Neural cell (in vitro differentiated cells): ENCODE measurements around the gene FAM131B. TPM values are rescaled to one million over a fixed set of nuclear protein-coding genes. Genes with fewer than 3 reads are reported as not detected.

ENCODE experiments used
- H2AFZ ChIP-seq: fragments of 200-600, 300-800 bp; sonication (generic), shearing (Covaris generic); 2 replicates; pipeline ENCODE4 v1.6.0; 2014; ENCODE audit warnings: low read depth, mild to moderate bottlenecking, antibody characterized with exemption, low read length, moderate library complexity
- H3F3A ChIP-seq: fragments of 200-600 bp; shearing (Covaris generic); 2 replicates; pipeline ENCODE4 v1.6.1; 2016; ENCODE audit warnings: mild to moderate bottlenecking, moderate library complexity, mixed read lengths, antibody characterized with exemption, low read length; ENCODE audit not compliant: insufficient read depth, poor library complexity, severe bottlenecking
- H3K27ac ChIP-seq: fragments of 200-600, 300-800 bp; sonication (generic), shearing (Covaris generic); 2 replicates; pipeline ENCODE4 v1.5.1; 2014; ENCODE audit warnings: mild to moderate bottlenecking, low read length, moderate library complexity
- H3K27me3 ChIP-seq: fragments of 300-800, 200-600 bp; sonication (generic), shearing (Covaris generic); 2 replicates; pipeline ENCODE4 v1.6.0; 2014; ENCODE audit warnings: mild to moderate bottlenecking, low read depth, low read length, moderate library complexity; ENCODE audit not compliant: insufficient read depth
- H3K36me3 ChIP-seq: fragments of 300-800, 200-600 bp; sonication (generic), shearing (Covaris generic); 2 replicates; pipeline ENCODE4 v1.5.1; 2014; ENCODE audit warnings: mild to moderate bottlenecking, antibody characterized with exemption, low read length, moderate library complexity; ENCODE audit not compliant: insufficient read depth
- H3K4me2 ChIP-seq: fragments of 300-800, 200-600 bp; sonication (generic), shearing (Covaris generic); 2 replicates; pipeline ENCODE4 v1.6.0; 2014; ENCODE audit warnings: mild to moderate bottlenecking, low read length
- H3K4me3 ChIP-seq: fragments of 300-800, 200-600 bp; sonication (generic), shearing (Covaris generic); 2 replicates; pipeline ENCODE4 v1.5.1; 2014; ENCODE audit warnings: mild to moderate bottlenecking, low read length, moderate library complexity
- H3K79me2 ChIP-seq: fragments of 200-600 bp; shearing (Covaris generic); replicated peaks from 2 replicates; pipeline ENCODE4 v1.6.0; 2014; ENCODE audit warnings: mild to moderate bottlenecking, low read length, moderate library complexity; ENCODE audit not compliant: insufficient read depth
- H3K9ac ChIP-seq: fragments of 300-800, 200-600 bp; sonication (generic), shearing (Covaris generic); 2 replicates; pipeline ENCODE4 v1.6.1; 2016; ENCODE audit warnings: mild to moderate bottlenecking, low read length, mixed read lengths
- H3K9me2 ChIP-seq: fragments of 200-600 bp; shearing (Covaris generic); 2 replicates; pipeline ENCODE4 v1.6.1; 2016; ENCODE audit warnings: mild to moderate bottlenecking, low read length, mixed read lengths; ENCODE audit not compliant: insufficient read depth
- H3K9me3 ChIP-seq: fragments of 200-600, 300-800 bp; sonication (generic), shearing (Covaris generic); 2 replicates; pipeline ENCODE4 v1.6.1; 2016; ENCODE audit warnings: mild to moderate bottlenecking, mixed run types, low read length, moderate library complexity, mixed read lengths
- H4K20me1 ChIP-seq: fragments of 200-600 bp; shearing (Covaris generic); 2 replicates; pipeline ENCODE4 v1.6.1; 2016; ENCODE audit warnings: mild to moderate bottlenecking, mixed run types; ENCODE audit not compliant: insufficient read depth
- CTCF ChIP-seq: fragments of 450-650 bp; IDR thresholded peaks from 2 replicates; pipeline ENCODE4 v1.5.1; 2014; ENCODE audit warnings: antibody characterized with exemption, mild to moderate bottlenecking, moderate library complexity; ENCODE audit not compliant: poor library complexity, severe bottlenecking
- EP300 ChIP-seq: fragments of 450-650 bp; conservative IDR thresholded peaks from 2 replicates; pipeline ENCODE4 v1.6.1; 2014; ENCODE audit warnings: antibody characterized with exemption, mild to moderate bottlenecking, moderate library complexity; ENCODE audit not compliant: poor library complexity, severe bottlenecking
- EZH2 ChIP-seq: fragments of 200-600, 300-800 bp; shearing (Covaris generic), sonication (generic); IDR thresholded peaks from 2 replicates; pipeline ENCODE4 v1.6.1; 2014; ENCODE audit warnings: antibody characterized with exemption, low read length, borderline replicate concordance, mild to moderate bottlenecking; ENCODE audit not compliant: insufficient read depth, poor library complexity, severe bottlenecking
- MXI1 ChIP-seq: fragments of 450-650 bp; conservative IDR thresholded peaks from 2 replicates; pipeline ENCODE4 v1.6.1; 2014; ENCODE audit warnings: antibody characterized with exemption, mild to moderate bottlenecking; ENCODE audit not compliant: poor library complexity, severe bottlenecking
- POLR2AphosphoS5 ChIP-seq: IDR thresholded peaks from 2 replicates; pipeline ENCODE4 v1.6.1; 2012
- RAD21 ChIP-seq: fragments of 450-650 bp; conservative IDR thresholded peaks from 2 replicates; pipeline ENCODE4 v1.6.1; 2014; ENCODE audit warnings: antibody characterized with exemption, mild to moderate bottlenecking, moderate library complexity
- REST ChIP-seq: IDR thresholded peaks from 2 replicates; pipeline ENCODE4 v1.6.1; 2012; ENCODE audit warnings: borderline replicate concordance
- SMC3 ChIP-seq: fragments of 450-650 bp; conservative IDR thresholded peaks from 2 replicates; pipeline ENCODE4 v1.6.1; 2014; ENCODE audit warnings: antibody characterized with exemption, mild to moderate bottlenecking, moderate library complexity; ENCODE audit not compliant: poor library complexity
- TAF1 ChIP-seq: IDR thresholded peaks from 2 replicates; pipeline ENCODE4 v1.6.1; 2012; ENCODE audit warnings: low read depth
- polyA plus RNA-seq: library from polyadenylated mRNA; depleted of rRNA; stranded (reverse); fragments of >200 nt; gene quantifications from 2 replicates; pipeline ENCODE4 v1.2.3, GENCODE V29; 2014

The FAM131B gene
- polyA plus RNA-seq, 1 donor from 2014 or later = 45.9 TPM

GRCh38 chr7:143318661-143319060, 43.9 kb downstream of the FAM131B start:
- H3K9me2 ChIP-seq = no peaks in the 10 kb centered on the region
- no peaks in the 10 kb centered on the region for H3K9me3 ChIP-seq
- H3K27me3 ChIP-seq = no peaks in the 10 kb centered on the region
- H3F3A ChIP-seq = no peaks in the 10 kb centered on the region
- TF ChIP-seq SMC3 (no peak), RAD21 (no peak), REST (no peak), POLR2AphosphoS5 (no peak), MXI1 (no peak), EP300 (no peak), TAF1 (no peak), EZH2 (no peak), CTCF (no peak)
- H3K79me2 ChIP-seq = no peaks in the 10 kb centered on the region
- no peak overlapping the region for H3K4me2 ChIP-seq
- no peak overlapping the region for H3K9ac ChIP-seq
- H4K20me1 ChIP-seq = no peaks in the 10 kb centered on the region
- no peaks in the 10 kb centered on the region for H3K36me3 ChIP-seq
- no peak overlapping the region for H3K4me3 ChIP-seq
- H3K27ac ChIP-seq = no peak overlapping the region
- H2AFZ ChIP-seq = no peak overlapping the region

GRCh38 chr7:143316492-143316891, 46.0 kb downstream of the FAM131B start:
- TF ChIP-seq SMC3 = no peak
- no peak for TF ChIP-seq CTCF
- no peak for TF ChIP-seq MXI1
- no peak for TF ChIP-seq EP300
- TF ChIP-seq TAF1 = no peak
- no peak for TF ChIP-seq POLR2AphosphoS5
- no peak for TF ChIP-seq REST
- Histone ChIP-seq H2AFZ (no peak overlapping the region), H3K36me3 (peaks cover 11% of the 10 kb centered on the region)

More at GRCh38 chr7:143316492-143316891, 46.0 kb downstream of the FAM131B start:
- H3K27ac ChIP-seq = no peak overlapping the region
- no peak overlapping the region for H3K9ac ChIP-seq
- no peaks in the 10 kb centered on the region for H4K20me1 ChIP-seq
- no peaks in the 10 kb centered on the region for H3K9me3 ChIP-seq
- no peaks in the 10 kb centered on the region for H3K9me2 ChIP-seq
- no peak overlapping the region for H3K4me3 ChIP-seq
- H3F3A ChIP-seq = no peaks in the 10 kb centered on the region
- no peaks in the 10 kb centered on the region for H3K79me2 ChIP-seq
- H3K4me2 ChIP-seq = no peak overlapping the region
- H3K27me3 ChIP-seq = no peaks in the 10 kb centered on the region
